NCI-H2196 treated with DMSO at 0.1 percent for 48 hours (cell line): ENCODE measurements around the gene RAB11FIP4.
"Not testable (repeated sequence)": the region's sequence is repeated elsewhere in the genome, so short reads cannot be mapped to it uniquely, and the experiment has no call there.

Experiments used
- DNase-seq: peaks from one replicate; lab custom pipeline; 2025; ENCODE audit not compliant: unreplicated experiment; lab: John Stamatoyannopoulos, UW

Gene RAB11FIP4

GRCh38 chr17:31428512-31428911 is 37.0 kb downstream of the RAB11FIP4 start:
- no peak for DNase-seq

- no peak for DNase-seq
These were observed 39.8 kb downstream of the RAB11FIP4 start for GRCh38 chr17:31431098-31431851.

DNA sequence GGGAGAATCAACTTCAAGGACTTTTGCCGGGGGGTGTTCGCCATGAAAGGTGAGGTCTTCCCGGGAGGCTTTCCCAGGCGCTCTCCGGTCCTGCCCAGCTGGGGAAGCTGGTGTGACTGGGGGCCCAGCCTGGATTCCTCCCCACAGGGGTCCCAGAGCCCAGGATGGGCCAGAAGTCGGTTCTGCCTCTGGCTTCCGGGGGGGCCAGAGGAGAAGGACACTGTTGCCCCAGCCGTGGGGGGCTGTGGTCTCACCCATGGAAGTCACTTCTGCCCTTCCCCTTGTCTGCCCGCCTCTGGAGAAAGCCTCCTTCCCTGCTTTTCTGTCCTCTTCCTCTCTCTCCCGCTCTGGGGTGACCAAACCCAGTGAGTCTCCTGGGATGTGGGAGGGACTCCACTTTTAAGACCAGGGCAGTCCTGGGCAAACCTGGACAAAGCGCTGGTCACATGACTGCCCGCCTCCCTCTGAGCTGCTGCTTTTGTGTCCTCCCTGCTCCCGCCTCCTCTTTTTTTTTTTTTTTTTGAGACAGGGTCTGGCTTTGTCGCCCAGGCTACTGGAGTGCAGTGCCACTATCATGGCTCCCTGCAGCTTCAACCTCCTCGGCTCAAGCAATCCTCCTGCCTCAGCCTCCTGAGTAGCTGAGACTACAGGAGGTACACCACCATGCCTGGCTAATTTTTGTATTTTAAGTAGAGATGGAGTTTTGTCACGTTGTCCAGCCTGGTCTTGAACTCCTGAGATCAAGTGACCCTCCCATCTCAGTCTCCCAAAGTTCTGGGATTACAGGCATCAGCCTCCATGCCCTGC is 40.6 kb downstream of the RAB11FIP4 start:
- DNase-seq, result no peak

DNA sequence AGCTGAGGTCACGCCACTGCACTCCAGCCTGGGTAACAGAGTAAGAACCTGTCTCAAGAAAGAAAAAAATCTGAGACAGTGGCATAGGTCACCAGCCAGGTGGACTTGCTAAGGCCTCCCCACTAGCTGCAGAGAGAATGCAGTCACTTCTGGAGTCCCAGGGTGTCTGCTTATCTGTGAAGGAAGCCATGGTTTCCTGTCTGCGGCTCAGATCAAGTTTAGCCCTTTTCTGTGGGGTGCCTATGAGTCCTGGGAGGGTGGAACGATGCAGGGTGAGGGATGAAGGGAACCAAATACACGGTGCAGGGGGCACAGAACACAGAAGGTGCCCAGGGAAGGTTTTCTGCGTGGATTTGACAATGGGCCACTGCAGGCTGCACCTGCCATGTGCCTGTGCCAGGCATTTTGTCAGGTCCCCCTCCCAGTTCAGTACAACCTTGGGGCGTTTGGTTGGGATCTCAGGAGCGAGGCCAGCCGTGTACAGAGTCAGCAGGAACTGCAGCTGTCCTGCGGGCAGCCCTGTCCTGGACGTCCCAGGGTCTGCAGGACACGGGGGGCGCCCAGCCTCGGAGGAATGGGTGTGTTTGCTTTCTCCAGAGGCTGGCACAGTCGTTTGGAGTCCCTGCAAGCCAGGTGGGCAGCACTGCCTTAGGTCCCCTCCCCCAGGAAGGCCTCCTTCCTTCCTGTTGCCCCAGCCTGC is 41.8 kb downstream of the RAB11FIP4 start:
- no peak for DNase-seq

- no peak for DNase-seq
These were observed 42.6 kb downstream of the RAB11FIP4 start for GRCh38 chr17:31433811-31434726.

GRCh38 chr17:31434727-31435050 is 43.2 kb downstream of the RAB11FIP4 start:
- DNase-seq, result no peak

GRCh38 chr17:31435581-31435980 is 44.1 kb downstream of the RAB11FIP4 start:
- no peak for DNase-seq

DNA sequence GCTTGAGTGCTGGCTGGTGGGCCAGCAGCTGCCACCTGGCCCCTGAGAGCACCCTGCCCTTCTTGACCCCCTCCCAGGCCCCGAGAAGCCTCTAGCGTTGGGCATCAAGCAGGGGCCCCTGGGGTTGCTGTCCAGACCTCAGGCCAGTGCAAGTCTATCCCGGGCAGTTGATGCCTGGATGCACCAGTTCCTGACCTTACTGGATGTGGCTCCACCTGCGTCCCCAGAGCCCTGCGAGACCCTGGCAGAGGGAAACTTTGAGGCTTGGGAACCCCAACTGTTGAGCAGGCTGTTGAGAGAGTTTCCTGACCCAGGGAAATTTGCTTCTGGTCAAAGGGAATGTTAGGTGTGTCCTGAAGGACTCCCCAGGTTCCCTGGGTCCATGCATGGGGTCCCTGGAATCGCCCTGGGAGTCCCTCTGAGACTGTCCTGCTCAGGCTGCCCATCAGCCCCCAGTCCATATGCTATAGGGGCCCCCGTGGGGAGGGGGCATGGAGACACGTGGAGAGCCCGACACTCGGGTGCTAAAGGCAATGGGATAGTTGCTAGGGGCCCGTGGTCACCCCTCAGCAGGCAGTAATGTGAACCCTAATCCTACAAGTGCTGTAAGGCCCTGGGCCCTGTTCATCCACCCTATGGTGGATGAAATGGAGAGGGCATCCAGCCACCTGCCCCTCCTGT is 46.4 kb downstream of the RAB11FIP4 start:
- DNase-seq, result no peak

DNA sequence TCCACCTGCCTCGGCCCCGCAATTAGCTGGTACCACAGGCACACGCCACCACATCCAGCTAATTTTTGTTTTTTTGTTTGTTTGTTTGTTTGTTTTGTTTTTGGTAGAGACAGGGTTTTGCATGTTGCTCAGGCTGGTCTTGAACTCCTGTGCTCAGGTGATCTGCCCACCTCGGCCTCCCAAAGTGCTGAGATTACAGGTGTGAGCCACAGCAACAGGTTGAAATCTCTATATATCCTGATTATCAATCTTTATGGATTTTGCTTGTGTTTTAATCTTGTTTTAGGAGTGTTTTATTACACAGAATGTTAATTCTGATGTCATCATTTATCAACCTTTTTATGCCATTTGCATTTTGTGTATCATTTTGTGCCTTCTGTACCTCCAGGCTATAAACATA is 48.2 kb downstream of the RAB11FIP4 start:
- no peak for DNase-seq

- DNase-seq, result no peak
These were observed 50.8 kb downstream of the RAB11FIP4 start for GRCh38 chr17:31442276-31442675.

GRCh38 chr17:31442856-31443255 is 51.4 kb downstream of the RAB11FIP4 start:
- DNase-seq, result not testable (repeated sequence)

DNA sequence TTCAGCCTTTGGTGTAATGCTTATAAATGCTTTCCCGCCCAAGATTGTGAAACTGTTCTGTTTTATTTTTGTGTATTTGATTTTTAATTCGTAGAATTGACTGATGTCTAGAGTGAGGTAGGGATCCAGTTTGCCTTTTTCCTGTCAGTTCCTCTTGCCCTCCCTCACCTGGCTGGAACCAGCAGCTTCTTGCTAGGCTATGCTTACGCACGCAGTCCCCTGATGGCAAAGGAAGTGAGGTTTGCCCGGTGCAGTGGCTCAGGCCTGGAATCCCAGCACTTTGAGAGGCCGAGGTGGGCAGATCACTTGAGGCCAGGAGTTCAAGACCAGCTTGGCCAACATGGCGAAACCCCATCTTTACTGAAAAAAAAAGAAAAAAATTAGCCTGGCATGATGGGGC is 51.9 kb downstream of the RAB11FIP4 start:
- DNase-seq, result no peak

DNA sequence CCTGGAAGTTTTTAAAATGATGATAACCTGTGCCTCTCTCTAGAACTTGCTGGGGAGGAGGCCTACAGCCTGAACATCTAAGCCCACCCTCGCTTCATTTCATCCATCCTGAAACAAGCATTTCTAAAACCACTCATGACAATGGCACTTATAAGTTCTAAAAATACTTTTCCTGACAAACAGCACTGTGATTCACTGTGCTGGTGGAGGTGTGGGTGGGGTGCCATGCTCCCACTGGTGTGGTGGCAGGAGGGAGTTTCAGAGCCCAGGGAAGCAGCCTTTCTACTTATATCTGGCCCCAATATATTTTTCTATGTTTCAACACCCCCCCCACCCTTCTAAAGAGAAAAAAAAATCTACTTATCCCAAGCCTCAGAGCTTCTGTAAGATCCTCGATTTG is 52.6 kb downstream of the RAB11FIP4 start:
- DNase-seq, result no peak

DNA sequence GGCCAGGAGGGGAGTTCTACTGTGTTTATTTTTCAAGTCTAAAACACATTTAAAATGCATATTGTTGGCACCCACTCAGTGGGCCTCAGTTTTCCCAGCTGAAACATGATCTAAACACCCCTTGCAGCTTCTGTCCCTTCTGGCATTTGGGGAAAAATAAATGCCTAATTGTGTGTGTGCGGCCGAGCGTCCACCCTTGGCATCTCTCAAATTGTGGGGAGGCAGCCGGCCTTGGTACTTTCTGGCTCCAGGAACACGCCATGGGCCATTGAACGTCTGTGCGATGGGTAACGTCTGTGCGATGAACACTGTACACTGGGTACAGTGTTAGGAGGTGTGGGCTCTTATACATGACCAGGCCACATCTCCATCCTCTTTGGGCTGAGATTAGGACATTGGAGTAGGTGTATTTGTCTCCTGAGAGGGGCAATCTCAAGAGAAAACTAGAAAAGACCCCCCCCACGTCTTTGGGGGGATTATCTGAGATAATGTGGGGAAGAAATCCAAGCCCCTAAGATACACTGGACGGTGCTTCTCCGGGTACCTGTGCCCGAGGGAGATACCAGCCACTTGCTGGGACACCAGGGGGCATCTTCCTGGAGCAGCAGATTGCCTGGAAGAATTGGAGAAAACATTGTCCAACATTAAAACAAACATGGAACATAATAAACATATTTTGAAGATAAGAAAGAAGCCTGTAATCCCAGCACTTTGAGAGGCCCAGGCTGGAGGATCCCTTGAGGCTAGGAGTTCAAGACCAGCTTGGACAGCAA is 54.9 kb downstream of the RAB11FIP4 start:
- no peak for DNase-seq

GRCh38 chr17:31448467-31449077 is 57.1 kb downstream of the RAB11FIP4 start:
- no peak for DNase-seq

DNA sequence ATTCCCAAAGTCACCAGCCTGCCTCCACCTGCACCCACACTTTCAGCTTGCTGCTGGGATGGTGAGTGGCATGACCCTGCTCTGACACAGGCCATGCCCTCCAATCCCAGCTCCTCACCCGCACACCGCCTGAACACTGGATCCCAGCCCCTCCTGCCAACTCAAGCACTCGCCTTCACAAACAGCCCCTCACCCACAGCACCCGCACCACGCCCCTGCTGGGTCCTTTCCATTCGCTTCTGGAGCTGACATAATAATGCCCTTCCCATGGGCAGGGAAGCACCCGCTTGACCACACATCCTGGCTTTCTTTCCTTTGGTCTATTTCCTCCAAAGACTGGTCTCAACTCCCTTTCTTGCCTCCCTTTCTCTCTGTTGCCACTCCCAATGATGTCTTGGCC is 57.6 kb downstream of the RAB11FIP4 start:
- DNase-seq, result no peak

GRCh38 chr17:31449746-31450145 is 58.3 kb downstream of the RAB11FIP4 start:
- no peak for DNase-seq

GRCh38 chr17:31452101-31452500 is 60.6 kb downstream of the RAB11FIP4 start:
- DNase-seq, result no peak

DNA sequence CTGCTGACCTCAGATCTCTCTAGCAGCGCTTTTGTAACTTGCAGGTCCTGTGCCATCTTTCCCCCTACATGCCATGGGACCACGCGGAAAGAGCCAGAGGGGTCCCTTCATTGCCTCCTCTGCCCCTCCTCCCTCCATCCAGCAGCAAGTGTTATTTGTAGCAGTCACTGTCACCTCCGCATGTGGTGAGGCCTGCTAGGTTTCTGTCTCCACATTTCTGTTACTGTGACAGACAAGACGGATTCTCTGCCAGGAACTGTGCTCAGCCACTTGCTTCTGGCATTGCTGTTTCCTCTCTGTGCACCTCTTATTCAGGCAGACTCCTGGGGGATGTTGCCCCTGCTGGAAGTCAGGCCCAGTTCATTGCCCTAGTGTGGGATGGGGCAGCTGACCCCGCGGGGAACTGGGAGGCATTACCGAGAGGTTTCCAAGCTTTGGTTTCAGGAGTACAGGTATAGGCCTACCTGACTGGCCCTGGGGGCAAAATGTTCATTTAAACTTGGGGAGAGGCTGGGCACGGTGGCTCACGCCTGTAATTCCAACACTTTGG is 61.2 kb downstream of the RAB11FIP4 start:
- no peak for DNase-seq
